Suprapubic skin (tissue), 4 donors: ENCODE data around the gene FAR2. TPM values are rescaled to one million over a fixed set of nuclear protein-coding genes. Genes with fewer than 3 reads are reported as not detected.

Experiments used
- DNase-seq, 2 donors: peaks; one replicate each; pipeline ENCODE4 v3.0.0-alpha.2; 2019; ENCODE audit warnings: low spot score in 2 of 2
- H3K27ac ChIP-seq: fragments of 200-600 bp; sonication (generic); one replicate; pipeline ENCODE4 v1.5.1; 2019
- H3K27me3 ChIP-seq: fragments of 200-600 bp; sonication (generic); one replicate; pipeline ENCODE4 v1.5.1; 2019
- H3K36me3 ChIP-seq: fragments of 200-600 bp; sonication (generic); one replicate; pipeline ENCODE4 v1.5.1; 2019
- H3K4me1 ChIP-seq: fragments of 200-600 bp; sonication (generic); one replicate; pipeline ENCODE4 v1.5.1; 2019
- H3K4me3 ChIP-seq: fragments of 200-600 bp; sonication (generic); one replicate; pipeline ENCODE4 v1.5.1; 2019; ENCODE audit warnings: mild to moderate bottlenecking
- H3K9me3 ChIP-seq: fragments of 200-600 bp; sonication (generic); one replicate; pipeline ENCODE4 v1.5.1; 2019
- EP300 ChIP-seq: sonication (generic); formaldehyde crosslinking; IDR thresholded peaks from one replicate; pipeline ENCODE4 v1.6.1; 2017; ENCODE audit warnings: antibody characterized with exemption
- POLR2A ChIP-seq, 2 donors: fragments of 450-650 bp; IDR thresholded peaks; one replicate each; pipeline ENCODE4 v1.6.1; 2017; ENCODE audit warnings: antibody characterized with exemption in 2 of 2, mild to moderate bottlenecking in 2 of 2, moderate library complexity in 2 of 2
- POLR2AphosphoS5 ChIP-seq, 3 donors: sonication (generic); formaldehyde crosslinking; IDR thresholded peaks; one replicate each; pipeline ENCODE4 v1.6.1; 2017; ENCODE audit warnings: antibody characterized with exemption in 3 of 3
- WGBS: methylation state at CpG from one replicate; pipeline ENCODE4 v1.1.5; 2018; 5-methylcytosine and 5-hydroxymethylcytosine counted together
- total RNA-seq, 4 donors: library from RNA; depleted of rRNA; stranded (reverse); fragments of >200 nt; gene quantifications; one replicate each; pipeline ENCODE4 v1.1.0, GENCODE V29; 2016
- TF ChIP-seq, protein P1 (sequence below), 2 donors: fragments of 200-600 bp in 1 of 2; fragments of 450-650 bp in 1 of 2; sonication (generic) in 1 of 2; IDR thresholded peaks; one replicate each; pipeline ENCODE4 v1.5.1; 2016 to 2019; ENCODE audit warnings: antibody characterized with exemption in 2 of 2, mild to moderate bottlenecking in 1 of 2, moderate library complexity in 1 of 2

Gene FAR2
- total RNA-seq, 4 donors from 2014 or later, result 20.0 to 41.8 (median 30.6) TPM

- Histone ChIP-seq H3K4me1 (no peaks in the 10 kb centered on the region), H3K27me3 (no peaks in the 10 kb centered on the region), H3K4me3 (no peak overlapping the region), H3K9me3 (no peaks in the 10 kb centered on the region), H3K27ac (no peak overlapping the region), H3K36me3 (no peaks in the 10 kb centered on the region)
- TF ChIP-seq EP300 (no peak), POLR2A (IDR thresholded peaks at IDR 0.05) (no peak), POLR2AphosphoS5 (IDR thresholded peaks at IDR 0.05) (no peak)
- TF ChIP-seq, protein P1, sequence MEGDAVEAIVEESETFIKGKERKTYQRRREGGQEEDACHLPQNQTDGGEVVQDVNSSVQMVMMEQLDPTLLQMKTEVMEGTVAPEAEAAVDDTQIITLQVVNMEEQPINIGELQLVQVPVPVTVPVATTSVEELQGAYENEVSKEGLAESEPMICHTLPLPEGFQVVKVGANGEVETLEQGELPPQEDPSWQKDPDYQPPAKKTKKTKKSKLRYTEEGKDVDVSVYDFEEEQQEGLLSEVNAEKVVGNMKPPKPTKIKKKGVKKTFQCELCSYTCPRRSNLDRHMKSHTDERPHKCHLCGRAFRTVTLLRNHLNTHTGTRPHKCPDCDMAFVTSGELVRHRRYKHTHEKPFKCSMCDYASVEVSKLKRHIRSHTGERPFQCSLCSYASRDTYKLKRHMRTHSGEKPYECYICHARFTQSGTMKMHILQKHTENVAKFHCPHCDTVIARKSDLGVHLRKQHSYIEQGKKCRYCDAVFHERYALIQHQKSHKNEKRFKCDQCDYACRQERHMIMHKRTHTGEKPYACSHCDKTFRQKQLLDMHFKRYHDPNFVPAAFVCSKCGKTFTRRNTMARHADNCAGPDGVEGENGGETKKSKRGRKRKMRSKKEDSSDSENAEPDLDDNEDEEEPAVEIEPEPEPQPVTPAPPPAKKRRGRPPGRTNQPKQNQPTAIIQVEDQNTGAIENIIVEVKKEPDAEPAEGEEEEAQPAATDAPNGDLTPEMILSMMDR (IDR thresholded peaks at IDR 0.05), result no peak
- DNase-seq, result no peak
- 69% methylated on average over 9 of the region's 9 CpGs for WGBS
These were observed 79.5 kb downstream of the FAR2 start for GRCh38 chr12:29228474-29229157.

DNA sequence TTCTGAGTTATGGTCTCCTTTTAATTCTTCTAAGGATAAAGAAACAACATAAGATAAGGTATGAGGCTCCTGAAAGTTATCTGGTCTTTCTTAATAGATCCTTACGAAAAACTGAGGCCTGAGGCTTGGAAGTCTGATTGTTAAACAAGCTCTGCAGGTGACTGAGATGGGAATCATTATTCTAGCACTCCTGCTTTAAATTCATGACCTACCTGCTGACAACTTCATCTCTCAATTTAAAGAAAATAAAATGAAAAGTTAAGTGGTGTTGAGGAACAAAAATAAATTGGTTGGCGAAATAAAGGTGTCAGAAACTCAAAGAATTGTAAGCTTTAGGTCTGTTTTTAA is 80.1 kb downstream of the FAR2 start:
- H3K4me3 ChIP-seq, result no peak overlapping the region
- no peak overlapping the region for H3K27ac ChIP-seq
- TF ChIP-seq POLR2AphosphoS5 (IDR thresholded peaks at IDR 0.05) (no peak), EP300 (no peak), POLR2A (IDR thresholded peaks at IDR 0.05) (no peak)
- DNase-seq, result no peak
- no peaks in the 10 kb centered on the region for H3K27me3 ChIP-seq
- no peaks in the 10 kb centered on the region for H3K9me3 ChIP-seq
- 91% methylated on average over 2 of the region's 2 CpGs for WGBS
- H3K36me3 ChIP-seq, result no peaks in the 10 kb centered on the region
- H3K4me1 ChIP-seq, result no peaks in the 10 kb centered on the region

- H3K36me3 ChIP-seq, result no peaks in the 10 kb centered on the region
- no peak for DNase-seq
- TF ChIP-seq POLR2AphosphoS5 (IDR thresholded peaks at IDR 0.05) (no peak), EP300 (no peak), POLR2A (IDR thresholded peaks at IDR 0.05) (no peak)
- TF ChIP-seq, protein P1 (IDR thresholded peaks at IDR 0.05), result no peak
- WGBS, result 95% methylated on average over 3 of the region's 3 CpGs
- no peaks in the 10 kb centered on the region for H3K4me1 ChIP-seq
- H3K27ac ChIP-seq, result no peak overlapping the region
- no peaks in the 10 kb centered on the region for H3K27me3 ChIP-seq
- H3K4me3 ChIP-seq, result no peak overlapping the region
- no peaks in the 10 kb centered on the region for H3K9me3 ChIP-seq
These were observed 80.9 kb downstream of the FAR2 start for GRCh38 chr12:29229937-29230336.

GRCh38 chr12:29230800-29231560 is 81.9 kb downstream of the FAR2 start:
- Histone ChIP-seq H3K27ac (no peak overlapping the region), H3K4me3 (no peak overlapping the region), H3K27me3 (no peaks in the 10 kb centered on the region), H3K4me1 (no peaks in the 10 kb centered on the region), H3K36me3 (no peaks in the 10 kb centered on the region), H3K9me3 (no peaks in the 10 kb centered on the region)
- 94% methylated on average over 2 of the region's 2 CpGs for WGBS
- DNase-seq, result no peak
- TF ChIP-seq POLR2A (IDR thresholded peaks at IDR 0.05), result no peak
- TF ChIP-seq EP300, result no peak
- TF ChIP-seq, protein P1 (IDR thresholded peaks at IDR 0.05), result no peak

DNA sequence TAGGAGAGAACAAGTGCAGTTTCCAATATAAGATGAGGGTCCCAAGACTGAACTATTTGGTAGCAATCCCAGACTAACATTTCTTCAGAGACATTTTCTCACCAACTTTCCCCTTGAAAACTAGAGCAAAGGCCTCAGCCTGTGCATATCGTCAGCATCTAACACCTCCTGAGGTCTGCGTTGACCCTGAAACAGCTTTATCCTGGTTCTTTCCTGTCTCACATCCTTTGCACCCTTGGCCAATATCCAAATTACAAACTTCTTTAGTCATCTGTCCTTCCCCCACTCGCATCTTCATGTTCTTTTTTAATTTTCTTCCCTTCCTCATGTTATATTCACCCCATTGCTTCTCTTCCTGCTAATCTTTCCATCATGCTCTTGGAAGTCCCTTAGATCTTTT is 83.0 kb downstream of the FAR2 start:
- 87% methylated on average over 3 of the region's 3 CpGs for WGBS
- Histone ChIP-seq H3K36me3 (no peaks in the 10 kb centered on the region), H3K9me3 (no peaks in the 10 kb centered on the region), H3K4me3 (no peak overlapping the region), H3K27ac (no peak overlapping the region), H3K4me1 (no peaks in the 10 kb centered on the region), H3K27me3 (no peaks in the 10 kb centered on the region)
- no peak for DNase-seq
- TF ChIP-seq POLR2A (IDR thresholded peaks at IDR 0.05), result no peak
- TF ChIP-seq, protein P1 (IDR thresholded peaks at IDR 0.05), result no peak
- TF ChIP-seq POLR2AphosphoS5 (IDR thresholded peaks at IDR 0.05), result no peak
- TF ChIP-seq EP300, result no peak
